ENCODE measurements around the gene TNXB. TPM values are rescaled to one million over a fixed set of nuclear protein-coding genes. Genes with fewer than 3 reads are reported as not detected.

Gene TNXB
- total RNA-seq, 2 experiments from 2014 or later, result 2.9 to 4.8 TPM

DNA sequence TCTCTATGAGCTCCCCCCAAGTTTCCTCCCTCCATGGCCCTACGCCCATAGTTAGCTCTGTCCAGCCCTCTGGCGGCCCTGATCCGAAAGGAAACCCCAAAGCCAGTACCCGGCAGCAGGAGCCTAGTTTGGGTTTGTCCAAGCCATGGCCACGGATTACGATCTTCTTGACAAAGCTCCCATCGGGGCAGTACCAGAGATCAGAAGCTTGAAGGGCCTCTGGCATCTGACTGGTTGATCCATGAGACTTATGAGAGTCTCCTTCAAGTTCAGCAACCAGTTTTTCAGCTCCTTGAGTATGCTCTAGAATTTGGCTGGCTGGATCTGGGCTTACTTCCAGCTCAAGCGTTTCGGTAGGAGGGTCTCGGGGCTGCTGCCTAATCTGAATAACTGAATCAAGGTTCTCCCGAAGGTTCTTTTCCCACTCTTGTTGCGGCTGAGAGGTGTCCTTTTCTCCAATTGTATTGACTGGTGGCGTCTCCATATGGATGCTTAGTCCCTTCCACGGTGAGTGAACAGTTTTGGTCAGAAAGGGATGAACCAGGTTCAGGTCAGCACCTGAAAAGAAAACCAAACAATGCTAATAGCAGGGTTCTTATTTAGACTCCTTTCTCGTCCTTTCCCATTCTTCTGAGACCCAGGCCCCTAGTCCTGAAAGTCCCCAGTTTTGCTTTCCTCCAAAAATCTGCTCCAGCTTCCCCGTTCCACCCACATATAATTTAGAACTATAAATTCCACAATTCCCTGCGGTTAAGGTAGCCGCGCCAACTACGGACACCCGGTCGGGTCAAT is 20.4 kb upstream of the TNXB start:
- Mint-ChIP-seq H3K4me3 (peak overlapping the region; percentile 88), H3K9me3 (no peaks in the 10 kb centered on the region), H3K27ac (peak overlapping the region; percentile 96), H3K36me3 (ENCODE audit: low read depth) (peaks cover 9% of the 10 kb centered on the region), H3K27me3 (ENCODE audit: low read depth) (no peaks in the 10 kb centered on the region), H3K4me1 (ENCODE audit: low read depth) (peaks cover 39% of the 10 kb centered on the region)
- intact Hi-C loops (cut with micrococcal nuclease), result loop anchor here (1.0 to 5.0 kb wide), 6 partner anchors 19 to 1443 kb away; partner anchors contain the start of genes EHMT2, PPT2, SKIC2 and TAP1
- CTCF ChIA-PET, result interaction anchor here (1.5 to 3.7 kb wide), 2 partner anchors 12 to 66 kb away, joined by 5 to 25 read pairs; no protein-coding TSS in a partner anchor
- no peak for DNase-seq

DNA sequence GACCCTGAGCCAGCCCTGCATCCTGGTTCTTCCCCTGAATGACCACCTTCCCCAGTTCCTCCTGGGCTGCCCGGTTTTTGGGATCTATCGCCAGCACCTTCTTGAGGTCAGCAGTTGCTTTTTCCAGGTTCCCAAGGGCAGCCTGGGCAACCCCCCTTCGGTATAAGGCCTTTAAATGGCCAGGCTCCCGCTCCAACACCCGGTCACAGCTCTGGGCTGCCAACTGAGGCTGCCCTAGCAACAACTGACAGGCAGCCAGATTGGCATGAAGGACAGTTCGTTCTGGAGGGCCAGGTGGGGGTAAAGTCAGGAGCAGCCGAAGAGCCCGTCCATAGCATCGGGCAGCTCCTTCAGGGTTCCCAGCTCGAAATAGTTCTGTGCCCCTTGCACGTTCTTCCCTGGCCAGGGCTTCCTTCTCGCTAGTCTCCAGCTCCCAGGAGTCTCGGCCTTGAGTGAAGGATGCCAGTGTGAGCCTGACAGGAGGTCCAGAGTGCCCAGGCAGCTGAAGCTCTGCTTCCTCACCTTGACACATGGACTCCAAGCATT is 19.7 kb upstream of the TNXB start:
- no peaks in the 10 kb centered on the region for H3K27me3 Mint-ChIP-seq (ENCODE audit: low read depth)
- intact Hi-C loops (cut with micrococcal nuclease), result loop anchor here (1.0 to 5.0 kb wide), 7 partner anchors 49 to 1443 kb away; partner anchors contain the start of genes ABHD16A, EHMT2, PBX2 and RNF5
- H3K9me3 Mint-ChIP-seq, result no peaks in the 10 kb centered on the region
- H3K36me3 Mint-ChIP-seq (ENCODE audit: low read depth), result peaks cover 9% of the 10 kb centered on the region
- CTCF ChIA-PET, result interaction anchor here (0.7 to 3.7 kb wide), 4 partner anchors 11 to 150 kb away, joined by 3 to 25 read pairs (median 5); no protein-coding TSS in a partner anchor
- H3K4me1 Mint-ChIP-seq (ENCODE audit: low read depth), result peaks cover 43% of the 10 kb centered on the region
- DNase-seq, result no peak
- peak overlapping the region; percentile 96 for H3K27ac Mint-ChIP-seq
- peak overlapping the region; percentile 100 for H3K4me3 Mint-ChIP-seq

DNA sequence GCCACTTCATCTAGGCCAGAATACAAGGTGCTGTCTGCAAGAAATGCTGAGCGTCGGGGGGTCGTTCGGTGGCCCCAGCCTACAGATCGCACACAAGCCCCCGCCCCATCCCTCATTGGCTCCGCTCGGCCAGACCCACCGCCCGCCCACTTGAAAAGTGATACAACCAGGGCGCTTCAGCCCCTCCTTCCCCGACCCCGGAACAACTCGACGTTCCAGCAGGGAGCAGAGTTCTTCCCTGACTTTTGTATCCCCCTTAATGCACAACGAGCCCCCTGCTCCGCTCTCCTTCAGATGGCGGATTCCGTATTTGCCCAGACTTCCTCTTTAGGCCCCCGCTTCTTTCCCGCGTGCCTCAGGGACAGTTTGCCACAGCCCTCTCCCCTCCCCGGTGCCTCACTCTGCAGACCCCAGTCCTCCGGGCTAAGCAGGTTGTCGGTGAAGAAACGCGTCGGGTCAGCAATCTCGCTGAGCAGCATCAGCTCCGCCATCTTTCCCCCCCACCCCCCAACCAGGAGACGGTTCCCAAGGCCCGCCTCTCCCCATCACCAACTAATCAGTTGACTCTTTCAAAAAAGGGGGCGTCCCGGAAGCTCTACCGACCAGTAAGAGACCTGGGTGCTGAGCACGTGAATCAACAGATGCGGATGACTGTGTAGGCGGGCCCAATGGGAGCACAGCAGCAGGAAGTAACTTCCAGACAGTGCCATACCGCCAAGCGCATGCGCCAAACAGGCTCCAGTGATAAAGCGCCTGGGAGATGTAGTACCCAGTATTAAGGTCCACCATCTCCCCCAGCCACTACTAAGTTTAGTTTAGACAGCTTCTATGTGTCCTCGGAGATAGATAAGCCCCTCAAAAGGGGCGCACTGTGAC is 18.8 kb upstream of the TNXB start, which contains the start of gene ATF6B:
Gene ATF6B (minus strand): TSS at position 530 of the 876 bp plus-strand sequence. CDS start 39 bp downstream, at position 491.
- H3K27me3 Mint-ChIP-seq (ENCODE audit: low read depth), result no peaks in the 10 kb centered on the region
- peak within 1 kb of the TSS; percentile 100 for H3K4me3 Mint-ChIP-seq
- peak within 1 kb of the TSS; percentile 96 for H3K27ac Mint-ChIP-seq
- peaks cover 43% of the 10 kb centered on the region for H3K4me1 Mint-ChIP-seq (ENCODE audit: low read depth)
- intact Hi-C loops (cut with micrococcal nuclease), result loop anchor here (1.0 to 5.0 kb wide), 7 partner anchors 50 to 1444 kb away; partner anchors contain the start of genes ABHD16A, EHMT2, PBX2 and RNF5
- CTCF ChIA-PET, result interaction anchor here (0.7 to 3.7 kb wide), 4 partner anchors 10 to 149 kb away, joined by 3 to 25 read pairs (median 5); no protein-coding TSS in a partner anchor
- peaks cover 9% of the 10 kb centered on the region for H3K36me3 Mint-ChIP-seq (ENCODE audit: low read depth)
- H3K9me3 Mint-ChIP-seq, result no peaks in the 10 kb centered on the region
- peak; percentile 99 for DNase-seq

DNA sequence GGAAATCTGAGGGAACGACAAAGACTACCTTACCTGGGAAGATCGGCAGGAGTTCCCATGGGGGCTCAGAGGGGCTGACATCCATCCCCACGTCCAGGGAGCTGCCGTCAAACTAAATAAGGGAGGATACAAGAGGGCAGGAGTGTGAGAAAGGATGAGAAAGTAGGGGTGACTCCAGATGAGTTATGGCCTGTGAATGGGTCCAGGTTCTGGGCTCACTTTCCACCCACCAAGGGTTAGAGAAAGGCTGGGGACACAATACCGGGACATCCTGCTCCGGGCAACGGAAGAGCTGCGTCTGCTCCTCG is 18.2 kb upstream of the TNXB start:
- intact Hi-C loops (cut with micrococcal nuclease), result loop anchor here (5.0 kb wide), 1 partner anchor 1445 kb away; no protein-coding TSS in a partner anchor
- Mint-ChIP-seq H3K27ac (peak overlapping the region; percentile 95), H3K27me3 (ENCODE audit: low read depth) (no peaks in the 10 kb centered on the region), H3K36me3 (ENCODE audit: low read depth) (peaks cover 9% of the 10 kb centered on the region), H3K9me3 (no peaks in the 10 kb centered on the region), H3K4me1 (ENCODE audit: low read depth) (peaks cover 43% of the 10 kb centered on the region), H3K4me3 (peak overlapping the region; percentile 100)
- CTCF ChIA-PET, result interaction anchor here (0.6 to 3.7 kb wide), 2 partner anchors 9 to 32 kb away, joined by 4 to 25 read pairs; no protein-coding TSS in a partner anchor
- no peak for DNase-seq

DNA sequence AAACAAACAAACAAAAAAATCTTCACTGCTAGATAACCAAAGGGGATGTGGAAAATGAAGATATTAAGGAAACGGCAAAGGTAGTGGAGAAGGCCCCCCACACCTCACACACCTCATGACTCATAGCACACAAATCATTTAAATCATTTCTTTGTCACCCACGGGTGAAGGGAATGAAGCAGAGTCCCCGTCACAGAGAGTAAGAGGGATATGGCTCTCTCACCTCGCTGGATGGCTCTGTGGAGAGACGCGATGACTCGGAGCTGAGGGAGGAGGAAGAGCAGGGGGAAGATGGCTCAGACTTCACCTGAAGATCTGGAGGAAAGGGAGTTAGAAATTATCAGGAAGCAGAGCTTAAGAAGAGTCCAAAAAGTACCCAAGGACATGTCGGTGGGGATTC is 17.7 kb upstream of the TNXB start:
- Mint-ChIP-seq H3K27me3 (ENCODE audit: low read depth) (no peaks in the 10 kb centered on the region), H3K9me3 (no peaks in the 10 kb centered on the region), H3K4me1 (ENCODE audit: low read depth) (peaks cover 43% of the 10 kb centered on the region), H3K27ac (peak overlapping the region; percentile 95), H3K36me3 (ENCODE audit: low read depth) (peaks cover 12% of the 10 kb centered on the region), H3K4me3 (peak overlapping the region; percentile 100)
- no peak for DNase-seq
- intact Hi-C loops (cut with micrococcal nuclease), result loop anchor here (5.0 kb wide), 1 partner anchor 1445 kb away; no protein-coding TSS in a partner anchor
- CTCF ChIA-PET, result interaction anchor here (0.6 to 3.7 kb wide), 2 partner anchors 9 to 32 kb away, joined by 4 to 25 read pairs; no protein-coding TSS in a partner anchor

DNA sequence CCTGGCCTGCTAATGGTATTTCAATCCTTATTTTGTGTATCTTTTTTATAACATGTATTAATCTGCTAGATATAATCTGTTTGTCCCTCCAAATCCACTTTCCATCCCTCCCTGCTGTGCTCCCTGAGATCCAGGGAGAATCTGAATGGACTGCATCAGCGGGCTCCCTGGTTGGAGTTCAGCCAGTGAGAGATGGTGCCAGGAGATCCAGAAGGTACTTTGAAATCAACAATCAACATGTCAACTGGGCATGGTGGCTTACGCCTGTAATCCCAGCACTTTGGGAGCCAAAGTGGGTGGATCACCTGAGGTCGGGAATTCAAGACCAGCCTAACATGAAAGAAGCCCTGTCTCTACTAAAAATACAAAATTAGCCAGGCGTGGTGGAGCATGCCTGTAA is 14.5 kb upstream of the TNXB start:
- DNase-seq, result no peak
- Mint-ChIP-seq H3K4me3 (no peak overlapping the region), H3K36me3 (ENCODE audit: low read depth) (peaks cover 19% of the 10 kb centered on the region), H3K4me1 (ENCODE audit: low read depth) (peaks cover 34% of the 10 kb centered on the region), H3K27me3 (ENCODE audit: low read depth) (no peaks in the 10 kb centered on the region), H3K27ac (no peak overlapping the region), H3K9me3 (no peaks in the 10 kb centered on the region)
- CTCF ChIA-PET, result no interaction called here
- intact Hi-C loops (cut with micrococcal nuclease), result no loop called here

DNA sequence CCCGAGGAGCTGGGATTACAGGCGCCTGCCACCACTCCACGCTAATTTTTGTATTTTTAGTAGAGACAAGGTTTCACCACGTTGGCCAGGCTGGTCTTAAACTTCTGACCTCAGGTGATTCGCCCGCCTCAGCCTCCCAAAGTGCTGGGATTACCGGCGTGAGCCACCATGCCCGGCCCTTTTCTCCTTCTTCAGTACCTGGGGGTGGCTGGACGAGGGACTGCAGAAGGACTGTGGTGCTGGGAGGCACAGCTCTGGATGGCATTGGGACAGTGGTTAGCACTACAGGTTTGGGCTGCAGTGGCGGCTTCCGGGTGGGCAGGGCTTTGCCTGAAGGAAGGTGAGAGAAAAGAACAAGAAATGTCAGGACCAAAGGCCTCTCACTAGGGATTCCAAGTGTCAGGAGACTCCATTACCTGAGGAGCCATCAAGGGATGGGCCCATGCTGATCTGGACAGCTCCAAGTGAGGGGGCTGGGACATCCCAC is 11.5 kb upstream of the TNXB start:
- peaks cover 10% of the 10 kb centered on the region for H3K4me1 Mint-ChIP-seq (ENCODE audit: low read depth)
- H3K9me3 Mint-ChIP-seq, result no peaks in the 10 kb centered on the region
- CTCF ChIA-PET, result interaction anchor here (0.6 kb wide), 1 partner anchor 735 kb away, joined by 4 read pairs; no protein-coding TSS in a partner anchor
- intact Hi-C loops (cut with micrococcal nuclease), result no loop called here
- H3K27me3 Mint-ChIP-seq (ENCODE audit: low read depth), result no peaks in the 10 kb centered on the region
- H3K27ac Mint-ChIP-seq, result no peak overlapping the region
- peaks cover 21% of the 10 kb centered on the region for H3K36me3 Mint-ChIP-seq (ENCODE audit: low read depth)
- DNase-seq, result no peak
- no peak overlapping the region for H3K4me3 Mint-ChIP-seq

DNA sequence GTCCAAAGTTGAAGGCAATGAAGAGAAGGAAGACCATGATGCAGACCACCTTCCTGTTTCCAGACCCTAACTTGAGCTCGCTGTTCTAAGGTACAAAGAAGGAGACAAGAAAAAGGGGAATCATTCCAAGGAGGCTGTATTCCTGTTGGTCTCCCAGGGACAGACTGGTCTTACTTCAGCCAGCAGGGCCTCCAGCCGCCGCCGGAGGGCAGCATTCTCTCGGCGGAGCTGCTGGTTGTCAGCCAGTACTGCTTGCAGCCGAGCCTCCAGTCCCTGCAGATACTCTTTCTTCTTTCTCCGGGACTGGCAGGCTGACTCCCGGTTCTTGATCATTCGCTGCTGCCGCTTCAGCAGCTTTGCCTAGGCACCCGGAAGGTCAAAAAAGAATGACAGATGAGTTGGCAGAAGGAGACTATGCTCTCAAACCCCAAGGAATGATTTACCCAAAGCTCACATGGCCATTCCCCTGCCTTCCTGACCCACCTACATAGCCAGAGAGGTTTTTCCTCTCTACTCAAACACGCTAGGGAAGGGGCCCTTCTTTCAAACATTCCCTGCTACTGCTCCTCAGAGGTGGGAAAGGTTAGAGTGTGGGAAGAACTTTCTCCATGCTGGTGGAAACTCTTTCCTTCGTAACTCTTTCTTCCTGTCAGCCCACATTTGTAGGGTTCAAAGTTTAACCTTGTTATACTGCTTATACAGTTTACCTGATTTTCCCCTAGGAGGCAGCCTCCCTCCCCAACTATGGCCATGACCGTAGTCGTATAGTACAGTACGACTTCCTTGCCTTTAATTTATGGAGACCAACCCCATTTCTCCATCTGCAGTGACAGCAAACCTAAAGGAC is 9.9 kb upstream of the TNXB start:
- H3K36me3 Mint-ChIP-seq (ENCODE audit: low read depth), result peaks cover 25% of the 10 kb centered on the region
- intact Hi-C loops (cut with micrococcal nuclease), result loop anchor here (1.0 kb wide), 2 partner anchors 35 to 76 kb away; partner anchors contain the start of gene PPT2
- DNase-seq, result peak; percentile 82
- H3K4me3 Mint-ChIP-seq, result no peak overlapping the region
- CTCF ChIA-PET, result interaction anchor here (0.6 to 3.2 kb wide), 12 partner anchors 10 to 287 kb away, joined by 3 to 25 read pairs (median 3); partner anchors contain the start of genes ATF6B, FKBPL and GPSM3
- H3K27ac Mint-ChIP-seq, result peak overlapping the region; percentile 13
- H3K4me1 Mint-ChIP-seq (ENCODE audit: low read depth), result peaks cover 10% of the 10 kb centered on the region
- H3K27me3 Mint-ChIP-seq (ENCODE audit: low read depth), result no peaks in the 10 kb centered on the region
- no peaks in the 10 kb centered on the region for H3K9me3 Mint-ChIP-seq

DNA sequence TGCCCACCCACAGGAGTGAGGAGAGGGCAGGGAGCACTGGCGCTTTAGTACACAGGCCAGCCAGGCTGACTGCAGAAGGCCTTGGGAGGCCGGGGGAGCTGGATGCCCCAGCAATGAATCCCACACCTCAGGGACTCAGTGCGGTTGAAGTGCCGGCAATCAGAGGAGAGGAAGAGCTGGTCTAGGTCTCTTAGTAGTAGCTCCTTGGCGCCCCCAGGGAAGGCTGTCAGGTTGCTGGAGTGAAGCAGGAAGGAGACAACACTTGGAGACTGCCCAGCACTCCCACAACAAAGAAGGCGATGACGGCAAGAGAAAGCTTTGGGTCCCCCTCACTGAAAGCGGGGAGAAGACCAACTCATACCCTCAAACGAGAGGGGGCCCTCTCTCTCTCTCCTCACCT is 8.3 kb upstream of the TNXB start:
- intact Hi-C loops (cut with micrococcal nuclease), result no loop called here
- Mint-ChIP-seq H3K27ac (no peak overlapping the region), H3K9me3 (no peaks in the 10 kb centered on the region), H3K4me1 (ENCODE audit: low read depth) (peaks cover 10% of the 10 kb centered on the region), H3K36me3 (ENCODE audit: low read depth) (peaks cover 25% of the 10 kb centered on the region), H3K27me3 (ENCODE audit: low read depth) (no peaks in the 10 kb centered on the region), H3K4me3 (no peak overlapping the region)
- DNase-seq, result no peak
- CTCF ChIA-PET, result interaction anchor here (0.9 to 3.2 kb wide), 9 partner anchors 11 to 165 kb away, joined by 3 to 25 read pairs (median 4); partner anchors contain the start of genes ATF6B, FKBPL and GPSM3

DNA sequence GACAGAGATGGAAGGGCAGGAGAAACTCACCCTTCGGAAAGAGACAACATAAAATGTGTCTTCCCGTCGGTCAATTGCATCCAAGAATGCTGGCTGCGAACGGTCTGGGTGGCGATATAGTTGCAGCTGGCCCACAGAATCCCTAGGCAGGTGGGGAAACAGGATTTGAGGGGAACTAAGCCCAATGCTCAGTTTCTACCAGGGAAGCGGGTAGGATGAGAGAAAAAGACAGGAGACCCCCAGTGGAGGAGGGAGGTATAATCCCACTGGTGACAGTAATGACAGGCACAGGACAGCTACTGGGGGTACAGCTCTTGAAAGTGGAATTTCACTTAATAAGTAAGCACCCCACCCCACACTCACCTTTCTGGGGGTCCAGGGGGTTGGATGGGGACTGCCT is 7.5 kb upstream of the TNXB start:
- H3K27me3 Mint-ChIP-seq (ENCODE audit: low read depth), result no peaks in the 10 kb centered on the region
- H3K9me3 Mint-ChIP-seq, result no peaks in the 10 kb centered on the region
- H3K36me3 Mint-ChIP-seq (ENCODE audit: low read depth), result peaks cover 20% of the 10 kb centered on the region
- H3K4me1 Mint-ChIP-seq (ENCODE audit: low read depth), result peaks cover 10% of the 10 kb centered on the region
- intact Hi-C loops (cut with micrococcal nuclease), result no loop called here
- H3K27ac Mint-ChIP-seq, result no peak overlapping the region
- no peak for DNase-seq
- H3K4me3 Mint-ChIP-seq, result no peak overlapping the region
- CTCF ChIA-PET, result interaction anchor here (0.7 to 3.2 kb wide), 7 partner anchors 12 to 164 kb away, joined by 3 to 25 read pairs (median 4); partner anchors contain the start of genes ATF6B and FKBPL

DNA sequence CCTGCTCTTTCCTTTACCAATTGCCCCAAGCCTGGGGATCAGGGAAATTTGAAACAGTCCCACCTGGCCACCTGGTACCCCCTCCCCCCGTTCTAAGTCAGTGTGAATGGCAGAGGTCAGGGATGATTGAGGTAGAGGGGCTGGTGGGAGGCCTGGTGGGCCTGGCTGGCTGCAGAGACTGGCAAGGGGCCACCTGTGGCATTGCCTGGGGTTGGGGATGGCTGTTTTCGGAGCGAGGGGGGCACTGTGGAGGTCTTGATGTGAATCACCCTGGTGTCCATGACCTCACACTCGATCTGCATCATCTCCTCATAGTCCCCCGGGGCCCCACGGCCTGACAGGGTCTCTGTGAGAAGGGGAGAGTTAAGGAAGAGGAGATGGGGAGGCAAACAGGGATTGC is 6.5 kb upstream of the TNXB start:
- Mint-ChIP-seq H3K4me3 (no peak overlapping the region), H3K4me1 (ENCODE audit: low read depth) (peaks cover 10% of the 10 kb centered on the region), H3K36me3 (ENCODE audit: low read depth) (peaks cover 19% of the 10 kb centered on the region), H3K9me3 (no peaks in the 10 kb centered on the region), H3K27ac (no peak overlapping the region), H3K27me3 (ENCODE audit: low read depth) (no peaks in the 10 kb centered on the region)
- intact Hi-C loops (cut with micrococcal nuclease), result no loop called here
- DNase-seq, result no peak
- CTCF ChIA-PET, result no interaction called here
